ENCODE results near the gene PDZK1IP1. TPM values are rescaled to one million over a fixed set of nuclear protein-coding genes. Genes with fewer than 3 reads are reported as not detected.
"Not testable (repeated sequence)": the region's sequence is repeated elsewhere in the genome, so short reads cannot be mapped to it uniquely, and the experiment has no call there.

The PDZK1IP1 gene
- total RNA-seq, 1 experiment from 2014 or later, result not detected

DNA sequence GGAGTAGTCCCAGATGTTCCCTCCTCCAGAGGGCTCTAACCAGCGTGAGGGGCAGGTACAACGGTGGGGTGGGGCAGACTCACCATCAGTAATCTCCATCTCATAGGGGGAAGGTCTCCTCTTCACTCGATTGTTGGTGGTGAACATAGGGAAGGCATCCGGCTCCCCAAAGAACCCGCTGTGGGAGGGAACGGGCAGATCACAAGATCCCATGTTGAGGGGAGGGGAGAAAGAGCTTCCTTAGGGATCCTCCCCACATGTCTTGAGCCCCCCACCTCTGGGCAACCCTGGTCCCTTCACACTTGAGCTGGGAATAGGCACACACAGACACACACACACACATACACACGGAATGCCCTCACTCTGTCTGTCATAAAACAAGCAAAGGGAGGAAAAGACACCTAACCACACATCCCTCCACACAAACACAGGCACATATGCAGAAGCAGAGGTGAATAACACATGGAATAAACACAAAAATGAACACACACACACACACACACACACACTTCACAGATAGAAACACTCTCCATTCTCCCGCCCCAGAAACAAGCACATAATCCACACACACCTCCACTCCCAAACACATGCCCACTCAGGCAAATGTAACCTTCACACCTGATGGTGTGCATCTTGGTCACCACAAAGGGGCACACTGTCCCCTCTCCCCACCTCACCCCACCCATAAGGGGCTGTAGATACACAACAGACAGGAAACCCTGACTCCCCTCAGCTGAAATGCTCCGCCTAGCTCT, 34.3 kb upstream of the PDZK1IP1 start:
- DNase-seq (ENCODE audit: low read depth), result no peak

- no peak for DNase-seq (ENCODE audit: low read depth)
Observed at GRCh38 chr1:47223174-47223920, 33.5 kb upstream of the PDZK1IP1 start.

- DNase-seq (ENCODE audit: low read depth), result no peak
Observed at GRCh38 chr1:47222476-47222875, 32.6 kb upstream of the PDZK1IP1 start.

DNA sequence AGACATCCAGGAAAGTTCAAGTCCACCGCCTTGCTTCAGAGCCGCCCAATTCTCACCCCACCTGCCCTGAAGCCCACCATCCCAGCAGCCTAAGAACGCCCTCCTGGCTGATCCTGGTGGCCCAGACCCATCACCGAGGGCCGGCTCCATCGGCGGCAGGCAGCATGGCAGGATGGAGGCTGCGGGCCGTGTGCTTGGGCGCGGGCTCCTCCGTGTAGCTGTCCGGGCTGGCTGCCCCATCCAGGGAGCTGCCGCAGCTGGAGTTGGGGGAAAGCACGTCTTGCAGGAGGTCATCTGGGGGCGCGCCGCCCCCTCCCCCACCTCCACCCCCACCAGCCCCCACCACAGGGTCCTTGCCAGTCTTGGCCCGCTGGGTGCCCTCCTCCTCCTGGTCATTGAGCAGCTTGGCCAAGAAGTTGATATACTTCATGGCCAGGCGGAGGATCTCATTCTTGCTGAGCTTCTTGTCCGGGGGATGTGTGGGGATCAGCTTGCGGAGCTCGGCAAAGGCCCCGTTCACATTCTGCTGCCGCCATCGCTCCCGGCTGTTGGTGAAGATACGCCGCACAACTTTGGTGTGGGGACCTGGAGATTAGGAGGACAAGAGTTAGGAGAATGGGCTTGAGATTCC, 29.9 kb upstream of the PDZK1IP1 start:
- no peak for DNase-seq (ENCODE audit: low read depth)

GRCh38 chr1:47219001-47219400, 29.2 kb upstream of the PDZK1IP1 start:
- no peak for DNase-seq (ENCODE audit: low read depth)

- no peak for DNase-seq (ENCODE audit: low read depth)
Observed at GRCh38 chr1:47216278-47217059, 26.6 kb upstream of the PDZK1IP1 start.

DNA sequence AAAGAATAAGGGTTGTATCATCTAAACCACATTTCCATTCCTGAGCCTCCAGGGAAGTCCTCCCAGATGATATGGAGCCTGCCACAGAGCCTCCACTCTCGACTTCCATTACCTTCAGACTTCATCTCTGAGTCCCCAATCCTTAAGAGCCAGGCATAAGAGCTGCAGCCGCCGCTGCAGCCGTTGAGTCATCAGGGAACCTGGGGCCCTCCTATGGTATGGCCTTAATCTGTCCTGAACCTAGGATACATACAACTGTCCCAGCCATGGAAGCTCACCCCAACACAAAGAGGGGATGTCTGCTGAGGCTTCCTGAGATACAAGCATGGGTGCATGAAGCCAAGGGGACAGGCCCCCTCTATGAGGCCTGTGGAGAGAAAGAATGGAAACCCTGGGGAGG, 25.9 kb upstream of the PDZK1IP1 start:
- no peak for DNase-seq (ENCODE audit: low read depth)

DNA sequence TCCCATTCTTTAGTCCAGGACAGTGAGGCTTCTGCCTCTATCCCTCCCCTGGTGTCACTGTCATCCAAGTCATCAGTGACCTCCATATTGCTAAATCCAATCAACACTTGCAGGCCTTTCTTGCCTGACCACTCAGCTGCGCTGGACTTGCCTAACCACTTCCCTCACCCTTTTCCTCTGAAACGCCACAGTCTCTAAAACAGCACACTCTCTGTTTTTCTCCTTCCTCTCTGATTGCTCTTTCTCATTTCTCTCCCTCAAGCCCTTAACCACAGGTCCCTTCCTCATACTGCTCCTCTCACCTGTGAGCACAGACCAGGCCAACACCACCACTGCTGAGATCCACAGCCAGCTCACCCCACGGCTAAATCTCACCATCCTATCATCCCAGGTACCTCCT, 24.7 kb upstream of the PDZK1IP1 start:
- DNase-seq (ENCODE audit: low read depth), result no peak

DNA sequence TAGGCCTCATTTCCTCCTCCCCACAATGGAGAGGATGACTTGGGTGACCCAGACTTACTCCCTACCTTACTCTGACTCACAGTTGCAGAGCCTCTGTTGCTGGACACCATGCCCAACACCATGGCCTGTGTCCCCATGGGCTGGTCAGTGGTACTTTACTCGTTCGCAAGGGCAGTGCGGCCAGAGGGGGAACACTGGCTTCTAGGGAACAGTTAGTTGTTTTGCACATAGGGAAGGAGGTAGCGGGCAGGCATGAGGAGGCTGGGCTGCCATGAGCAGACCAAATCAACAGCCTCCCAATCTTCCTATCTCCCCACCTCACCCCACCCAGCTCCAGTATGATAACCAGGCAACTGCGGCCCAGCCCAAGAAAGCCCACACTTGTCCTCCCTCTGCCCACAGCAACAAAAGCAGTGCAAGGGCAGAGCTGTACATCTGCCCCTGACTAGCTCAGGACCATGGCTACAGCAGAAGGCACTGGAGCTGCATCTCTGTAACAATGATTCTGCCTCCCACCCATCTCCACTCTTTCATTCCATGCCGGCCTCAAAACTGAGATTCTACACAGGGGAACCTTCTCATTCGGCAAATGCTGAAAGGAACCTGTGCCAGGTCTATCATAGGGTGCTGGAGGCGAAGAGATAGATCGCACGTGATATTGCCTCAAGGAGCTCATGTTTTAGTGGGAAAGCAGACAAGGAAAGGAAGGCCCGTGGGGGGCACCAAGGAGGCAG, 23.6 kb upstream of the PDZK1IP1 start:
- DNase-seq (ENCODE audit: low read depth), result no peak

- no peak for DNase-seq (ENCODE audit: low read depth)
Observed at GRCh38 chr1:47212636-47213229, 22.9 kb upstream of the PDZK1IP1 start.

DNA sequence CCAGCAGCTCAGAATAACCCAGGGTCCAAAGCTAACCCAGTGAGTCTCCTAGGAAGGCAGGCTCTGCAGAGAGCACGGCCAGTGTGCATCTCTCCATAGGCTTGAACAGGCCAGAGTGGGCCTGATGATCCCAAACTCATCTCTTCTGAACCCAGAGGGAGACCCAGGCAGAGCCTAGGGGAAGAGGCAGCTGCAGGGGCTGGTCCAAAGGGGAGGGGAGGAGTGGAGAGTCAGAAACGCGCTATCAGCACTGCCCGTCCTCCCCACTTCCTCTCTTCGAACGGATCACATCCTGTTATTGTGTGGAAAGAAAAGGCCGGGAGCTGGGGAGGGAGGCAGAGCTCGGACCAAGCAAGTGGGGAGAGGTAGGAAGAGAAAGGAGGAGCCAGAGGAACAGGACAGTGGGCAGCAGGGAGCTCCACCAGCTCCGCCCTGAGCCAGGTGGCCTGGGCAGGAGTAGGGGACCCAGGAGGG, 22.0 kb upstream of the PDZK1IP1 start:
- peak; percentile 39 for DNase-seq (ENCODE audit: low read depth)

DNA sequence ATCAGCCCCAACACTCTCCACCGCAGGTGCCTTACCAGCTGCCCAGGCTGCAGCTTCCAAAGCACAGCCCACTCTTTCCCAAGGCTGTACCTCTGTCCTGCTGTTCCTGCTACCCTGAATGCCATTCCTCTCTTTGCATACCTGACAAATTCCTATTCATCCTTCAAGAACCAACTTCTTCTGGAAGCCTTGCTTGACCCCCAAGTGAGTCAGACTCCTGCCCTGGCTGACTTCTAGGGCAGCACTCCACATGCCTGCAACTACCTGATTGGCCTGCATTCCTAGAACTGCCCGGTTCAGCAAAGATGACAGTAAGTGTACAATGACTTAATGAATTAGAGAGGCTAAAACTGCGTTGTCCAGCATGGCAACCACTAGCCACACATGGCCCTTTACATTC, 20.8 kb upstream of the PDZK1IP1 start:
- no peak for DNase-seq (ENCODE audit: low read depth)

- DNase-seq (ENCODE audit: low read depth), result no peak
Observed at GRCh38 chr1:47209725-47210325, 20.0 kb upstream of the PDZK1IP1 start.

DNA sequence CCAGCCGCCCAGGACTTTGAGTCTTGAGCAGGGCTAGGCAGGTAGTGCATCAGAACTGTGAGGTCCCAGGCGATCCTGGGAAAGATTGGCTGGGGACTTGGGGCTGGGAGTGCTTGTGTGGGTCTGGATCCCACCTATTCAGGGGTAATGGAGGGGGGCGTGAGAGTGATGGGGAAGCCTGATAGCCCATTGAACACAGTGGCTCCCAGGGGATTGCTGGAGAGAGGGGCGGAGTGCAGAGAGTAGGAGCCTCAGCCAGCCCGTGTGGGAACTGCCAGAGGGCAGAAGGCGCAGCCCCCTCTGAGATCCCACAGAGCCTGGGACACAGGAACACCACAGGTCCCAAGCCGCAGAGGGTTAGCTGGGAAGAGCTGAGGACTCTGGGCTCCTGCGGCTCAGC, 19.3 kb upstream of the PDZK1IP1 start:
- DNase-seq (ENCODE audit: low read depth), result no peak

DNA sequence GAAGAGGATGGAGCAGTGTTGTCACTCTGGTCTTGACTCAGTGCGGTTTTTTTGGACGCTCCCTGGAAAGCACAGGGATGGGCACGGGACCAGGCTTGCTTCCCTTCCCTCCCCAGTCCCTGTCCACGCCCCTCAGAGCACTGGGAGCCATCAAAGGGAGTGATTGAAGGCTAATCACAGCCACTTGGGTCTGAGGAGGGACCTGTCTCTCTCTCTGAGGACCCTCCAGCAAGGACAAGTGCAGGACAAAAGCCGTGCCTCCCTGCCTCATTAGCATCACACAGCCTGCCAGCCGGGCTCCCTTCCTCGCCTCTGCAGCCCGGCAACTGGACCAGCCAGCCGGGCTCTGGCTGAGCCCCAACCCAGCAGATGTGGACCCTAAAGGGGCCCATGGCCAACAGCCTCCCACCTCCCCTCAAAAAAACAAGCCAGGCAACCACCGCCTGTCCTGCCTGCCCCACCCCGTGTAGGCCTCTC, 18.6 kb upstream of the PDZK1IP1 start:
- peak; percentile 46 for DNase-seq (ENCODE audit: low read depth)

- DNase-seq (ENCODE audit: low read depth), result peak; percentile 61
Observed at GRCh38 chr1:47207803-47208373, 18.1 kb upstream of the PDZK1IP1 start.

GRCh38 chr1:47205918-47206317, 16.1 kb upstream of the PDZK1IP1 start:
- DNase-seq (ENCODE audit: low read depth), result no peak

GRCh38 chr1:47203504-47203903, 13.7 kb upstream of the PDZK1IP1 start:
- not testable (repeated sequence) for DNase-seq (ENCODE audit: low read depth)

GRCh38 chr1:47201179-47201578, 11.3 kb upstream of the PDZK1IP1 start:
- DNase-seq (ENCODE audit: low read depth), result no peak

- no peak for DNase-seq (ENCODE audit: low read depth)
Observed at GRCh38 chr1:47198214-47198613, 8.4 kb upstream of the PDZK1IP1 start.

Data from Daoy (cell line).